ENCODE results near the gene MAGEB17.

Gene MAGEB17

DNA sequence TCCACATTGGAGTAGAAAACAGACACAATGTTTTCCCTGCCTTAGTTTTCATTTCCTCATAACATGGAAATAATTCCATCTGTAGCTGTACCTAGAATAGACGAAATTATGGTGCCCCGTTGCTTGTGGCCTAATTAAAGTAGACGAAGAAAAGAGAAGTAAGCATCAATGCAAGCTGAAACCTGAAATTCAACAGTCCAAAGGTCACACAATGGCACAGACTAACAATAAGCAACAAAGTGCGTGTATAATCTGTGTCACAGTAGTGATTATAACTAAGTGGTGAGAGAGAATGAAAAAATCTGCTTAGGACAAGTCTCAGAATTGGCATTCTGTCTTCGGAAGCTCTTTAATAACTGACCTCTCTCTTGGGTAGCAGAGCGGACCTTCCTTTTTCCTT lies 24.3 kb downstream of the MAGEB17 start:
- H3K4me3 ChIP-seq (ENCODE audit: low read depth in 1 of 2, low read length in 2 of 2) = no peak overlapping the region
- H3K27ac ChIP-seq (ENCODE audit: low read length) = no peak overlapping the region
- ATAC-seq (ENCODE audit: insufficient read depth, low read depth) (no peak), DNase-seq (no peak)
- H3K79me2 ChIP-seq (ENCODE audit: insufficient read depth, low read length) = no peaks in the 10 kb centered on the region
- TF ChIP-seq CTCF (IDR thresholded peaks at IDR 0.05; ENCODE audit: borderline replicate concordance, extremely low read depth, low read length, poor library complexity, severe bottlenecking) (no peak), EZH2 (IDR thresholded peaks at IDR 0.05; ENCODE audit: borderline replicate concordance, low read depth, low read length, severe bottlenecking) (no peak)
- H3K9ac ChIP-seq (ENCODE audit: low read depth, low read length) = no peak overlapping the region
- no peaks in the 10 kb centered on the region for H3K27me3 ChIP-seq (ENCODE audit: insufficient read depth, low read length, poor library complexity)
- H3K4me1 ChIP-seq (ENCODE audit: insufficient read depth, low read length) = no peaks in the 10 kb centered on the region
- no peaks in the 10 kb centered on the region for H3K36me3 ChIP-seq (ENCODE audit: insufficient read depth, low read length)
- no peak overlapping the region for H2AFZ ChIP-seq (ENCODE audit: low read depth, low read length)
- no peaks in the 10 kb centered on the region for H3K9me3 ChIP-seq (ENCODE audit: insufficient read depth, low read length, severe bottlenecking)
- no peak overlapping the region for H3K4me2 ChIP-seq (ENCODE audit: insufficient read depth, low read length)
- H4K20me1 ChIP-seq (ENCODE audit: insufficient read depth, low read length) = no peaks in the 10 kb centered on the region

DNA sequence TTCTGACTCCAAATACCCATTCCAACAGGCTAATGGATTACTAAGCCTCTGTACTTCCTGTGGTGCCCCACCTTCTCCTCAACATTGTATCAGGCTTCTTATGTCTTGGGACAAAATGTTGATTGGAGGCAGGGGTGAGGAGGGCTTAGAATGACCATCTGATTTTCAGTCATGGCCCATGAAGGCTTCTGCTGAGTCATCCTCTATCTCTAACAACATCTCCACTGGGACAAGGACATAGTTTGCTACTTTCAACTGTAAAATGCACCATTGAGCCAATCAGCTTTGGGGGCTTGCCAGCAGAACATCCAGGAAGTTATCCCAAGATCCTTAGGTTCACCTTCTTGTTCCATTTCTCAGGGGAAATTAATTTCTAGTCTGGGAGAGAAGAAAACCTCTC lies 29.5 kb downstream of the MAGEB17 start:
- H3K4me1 ChIP-seq (ENCODE audit: insufficient read depth, low read length) = no peaks in the 10 kb centered on the region
- no peaks in the 10 kb centered on the region for H3K79me2 ChIP-seq (ENCODE audit: insufficient read depth, low read length)
- no peak overlapping the region for H3K9ac ChIP-seq (ENCODE audit: low read depth, low read length)
- no peak overlapping the region for H3K4me2 ChIP-seq (ENCODE audit: insufficient read depth, low read length)
- TF ChIP-seq EZH2 (IDR thresholded peaks at IDR 0.05; ENCODE audit: borderline replicate concordance, low read depth, low read length, severe bottlenecking) (no peak), CTCF (IDR thresholded peaks at IDR 0.05; ENCODE audit: borderline replicate concordance, extremely low read depth, low read length, poor library complexity, severe bottlenecking) (no peak)
- H2AFZ ChIP-seq (ENCODE audit: low read depth, low read length) = no peak overlapping the region
- H4K20me1 ChIP-seq (ENCODE audit: insufficient read depth, low read length) = no peaks in the 10 kb centered on the region
- H3K9me3 ChIP-seq (ENCODE audit: insufficient read depth, low read length, severe bottlenecking) = no peaks in the 10 kb centered on the region
- H3K36me3 ChIP-seq (ENCODE audit: insufficient read depth, low read length) = no peaks in the 10 kb centered on the region
- no peaks in the 10 kb centered on the region for H3K27me3 ChIP-seq (ENCODE audit: insufficient read depth, low read length, poor library complexity)
- no peak for DNase-seq
- ATAC-seq (ENCODE audit: insufficient read depth, low read depth) = no peak
- H3K27ac ChIP-seq (ENCODE audit: low read length) = no peak overlapping the region
- no peak overlapping the region for H3K4me3 ChIP-seq (ENCODE audit: low read depth in 1 of 2, low read length in 2 of 2)

DNA sequence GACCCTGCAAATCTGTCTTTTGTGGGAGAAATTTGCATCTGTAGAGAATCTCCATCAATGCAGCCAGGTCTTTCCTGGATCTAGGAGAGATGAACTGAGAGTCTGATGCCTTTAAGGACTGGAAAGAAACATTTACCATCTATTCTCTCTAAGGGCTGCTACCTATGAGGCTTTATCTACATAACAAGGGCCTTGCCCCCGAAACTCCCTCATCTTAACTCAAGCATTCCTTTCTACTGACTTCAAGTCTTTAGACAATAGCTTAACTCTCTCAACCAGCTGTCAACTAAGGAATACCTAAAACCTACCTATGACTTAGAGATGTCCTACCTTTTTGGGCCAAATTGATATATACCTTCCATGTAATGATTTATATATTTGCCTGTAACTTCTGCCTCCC lies 32.1 kb downstream of the MAGEB17 start:
- no peaks in the 10 kb centered on the region for H3K36me3 ChIP-seq (ENCODE audit: insufficient read depth, low read length)
- TF ChIP-seq EZH2 (IDR thresholded peaks at IDR 0.05; ENCODE audit: borderline replicate concordance, low read depth, low read length, severe bottlenecking) = no peak
- no peak for TF ChIP-seq CTCF (IDR thresholded peaks at IDR 0.05; ENCODE audit: borderline replicate concordance, extremely low read depth, low read length, poor library complexity, severe bottlenecking)
- no peaks in the 10 kb centered on the region for H3K79me2 ChIP-seq (ENCODE audit: insufficient read depth, low read length)
- H4K20me1 ChIP-seq (ENCODE audit: insufficient read depth, low read length) = no peaks in the 10 kb centered on the region
- no peaks in the 10 kb centered on the region for H3K27me3 ChIP-seq (ENCODE audit: insufficient read depth, low read length, poor library complexity)
- H3K9ac ChIP-seq (ENCODE audit: low read depth, low read length) = no peak overlapping the region
- no peak overlapping the region for H3K4me2 ChIP-seq (ENCODE audit: insufficient read depth, low read length)
- no peaks in the 10 kb centered on the region for H3K9me3 ChIP-seq (ENCODE audit: insufficient read depth, low read length, severe bottlenecking)
- DNase-seq (no peak), ATAC-seq (ENCODE audit: insufficient read depth, low read depth) (no peak)
- no peak overlapping the region for H3K27ac ChIP-seq (ENCODE audit: low read length)
- no peaks in the 10 kb centered on the region for H3K4me1 ChIP-seq (ENCODE audit: insufficient read depth, low read length)
- H3K4me3 ChIP-seq (ENCODE audit: low read depth in 1 of 2, low read length in 2 of 2) = no peak overlapping the region
- no peak overlapping the region for H2AFZ ChIP-seq (ENCODE audit: low read depth, low read length)

DNA sequence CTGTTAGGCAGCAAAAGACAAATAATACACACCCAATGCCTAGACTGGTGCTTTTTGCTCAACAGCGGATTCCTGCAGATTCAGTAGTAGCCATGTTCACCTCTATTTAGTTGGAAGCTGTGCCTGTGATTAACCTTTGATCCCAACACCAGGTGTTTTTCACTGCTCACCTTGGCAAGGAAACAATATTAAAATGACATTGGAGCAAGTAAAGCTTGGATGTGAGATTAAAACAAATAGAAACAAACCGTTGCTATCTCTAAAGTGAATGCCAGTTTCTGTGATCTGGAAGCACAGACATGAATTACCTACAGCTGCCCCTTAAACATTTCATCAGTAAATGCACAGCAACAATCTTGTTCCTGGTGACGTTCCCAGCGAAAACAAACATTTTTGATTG lies 35.7 kb downstream of the MAGEB17 start:
- Histone ChIP-seq H2AFZ (ENCODE audit: low read depth, low read length) (no peak overlapping the region), H4K20me1 (ENCODE audit: insufficient read depth, low read length) (no peaks in the 10 kb centered on the region), H3K4me2 (ENCODE audit: insufficient read depth, low read length) (no peak overlapping the region), H3K9me3 (ENCODE audit: insufficient read depth, low read length, severe bottlenecking) (no peaks in the 10 kb centered on the region), H3K36me3 (ENCODE audit: insufficient read depth, low read length) (no peaks in the 10 kb centered on the region), H3K4me3 (ENCODE audit: low read depth in 1 of 2, low read length in 2 of 2) (no peak overlapping the region), H3K4me1 (ENCODE audit: insufficient read depth, low read length) (no peaks in the 10 kb centered on the region), H3K79me2 (ENCODE audit: insufficient read depth, low read length) (no peaks in the 10 kb centered on the region), H3K27me3 (ENCODE audit: insufficient read depth, low read length, poor library complexity) (no peaks in the 10 kb centered on the region), H3K9ac (ENCODE audit: low read depth, low read length) (no peak overlapping the region), H3K27ac (ENCODE audit: low read length) (no peak overlapping the region)
- TF ChIP-seq EZH2 (IDR thresholded peaks at IDR 0.05; ENCODE audit: borderline replicate concordance, low read depth, low read length, severe bottlenecking) (no peak), CTCF (IDR thresholded peaks at IDR 0.05; ENCODE audit: borderline replicate concordance, extremely low read depth, low read length, poor library complexity, severe bottlenecking) (no peak)
- ATAC-seq (ENCODE audit: insufficient read depth, low read depth) (no peak), DNase-seq (no peak)
